ENCODE data around the gene IGFBP5. TPM values are rescaled to one million over a fixed set of nuclear protein-coding genes. Genes with fewer than 3 reads are reported as not detected.
A peak's percentile ranks its signal among the peaks of the same experiment; 100 is the strongest.

The IGFBP5 gene
- total RNA-seq, 1 experiment from 2014 or later: not detected

DNA sequence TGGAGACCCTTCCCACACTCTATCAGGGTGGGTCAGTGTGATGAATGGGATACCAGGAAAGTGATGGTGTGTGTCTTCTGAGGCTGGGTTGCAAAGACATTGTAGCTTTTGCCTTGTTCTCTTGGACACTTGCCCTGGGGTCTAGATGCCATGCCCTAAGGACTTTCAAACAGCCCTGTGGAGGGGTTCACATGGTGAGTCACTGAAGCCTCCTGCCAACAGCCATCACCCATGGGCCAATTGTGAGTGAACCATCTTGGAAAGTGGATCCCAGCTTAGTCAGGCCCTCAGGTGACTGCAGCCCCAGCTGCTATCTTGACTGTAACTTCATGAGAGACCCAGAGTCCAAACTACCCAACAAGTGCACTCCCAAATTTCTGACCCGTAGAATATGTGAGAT is 25.8 kb upstream of the IGFBP5 start:
- no TSS peak for BruUV-seq (replicated peaks)
- Mint-ChIP-seq H3K4me3 (ENCODE audit: unreplicated experiment) (no peak overlapping the region), H3K27ac (ENCODE audit: low read depth, unreplicated experiment) (no peak overlapping the region), H3K4me1 (ENCODE audit: insufficient read depth, unreplicated experiment) (peaks cover 10% of the 10 kb centered on the region), H3K27me3 (ENCODE audit: insufficient read depth, unreplicated experiment) (no peaks in the 10 kb centered on the region), H3K9me3 (ENCODE audit: unreplicated experiment) (no peaks in the 10 kb centered on the region), H3K36me3 (ENCODE audit: insufficient read depth, unreplicated experiment) (no peaks in the 10 kb centered on the region)
- TF ChIP-seq, protein P1, sequence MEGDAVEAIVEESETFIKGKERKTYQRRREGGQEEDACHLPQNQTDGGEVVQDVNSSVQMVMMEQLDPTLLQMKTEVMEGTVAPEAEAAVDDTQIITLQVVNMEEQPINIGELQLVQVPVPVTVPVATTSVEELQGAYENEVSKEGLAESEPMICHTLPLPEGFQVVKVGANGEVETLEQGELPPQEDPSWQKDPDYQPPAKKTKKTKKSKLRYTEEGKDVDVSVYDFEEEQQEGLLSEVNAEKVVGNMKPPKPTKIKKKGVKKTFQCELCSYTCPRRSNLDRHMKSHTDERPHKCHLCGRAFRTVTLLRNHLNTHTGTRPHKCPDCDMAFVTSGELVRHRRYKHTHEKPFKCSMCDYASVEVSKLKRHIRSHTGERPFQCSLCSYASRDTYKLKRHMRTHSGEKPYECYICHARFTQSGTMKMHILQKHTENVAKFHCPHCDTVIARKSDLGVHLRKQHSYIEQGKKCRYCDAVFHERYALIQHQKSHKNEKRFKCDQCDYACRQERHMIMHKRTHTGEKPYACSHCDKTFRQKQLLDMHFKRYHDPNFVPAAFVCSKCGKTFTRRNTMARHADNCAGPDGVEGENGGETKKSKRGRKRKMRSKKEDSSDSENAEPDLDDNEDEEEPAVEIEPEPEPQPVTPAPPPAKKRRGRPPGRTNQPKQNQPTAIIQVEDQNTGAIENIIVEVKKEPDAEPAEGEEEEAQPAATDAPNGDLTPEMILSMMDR (IDR thresholded peaks at IDR 0.05; ENCODE audit: unreplicated experiment): no peak
- ChIA-PET POLR2A (no interaction called here), CTCF (no interaction called here)
- intact Hi-C loops (cut with micrococcal nuclease): no loop called here
- DNase-seq (ENCODE audit: unreplicated experiment): no peak

DNA sequence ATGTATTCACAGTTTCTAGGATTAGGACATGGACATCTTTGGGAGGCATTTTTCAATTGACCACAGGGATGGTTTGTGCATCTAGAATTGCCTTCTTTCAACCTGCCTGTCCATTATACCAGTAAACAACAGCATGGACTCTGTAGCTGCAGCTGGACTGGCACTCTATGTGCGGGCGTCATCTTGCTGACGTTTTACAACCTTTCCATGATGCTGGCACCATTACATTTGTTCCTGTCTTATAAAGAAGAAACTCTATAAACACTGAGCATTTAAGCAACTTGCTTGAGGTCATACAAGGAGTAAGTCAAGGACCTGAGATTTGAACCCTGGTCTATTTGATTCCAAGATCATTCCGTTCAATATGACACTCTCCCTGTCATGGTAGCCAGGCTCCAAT is 25.4 kb upstream of the IGFBP5 start:
- no peaks in the 10 kb centered on the region for H3K36me3 Mint-ChIP-seq (ENCODE audit: insufficient read depth, unreplicated experiment)
- H3K4me1 Mint-ChIP-seq (ENCODE audit: insufficient read depth, unreplicated experiment): peaks cover 10% of the 10 kb centered on the region
- DNase-seq (ENCODE audit: unreplicated experiment): no peak
- H3K27me3 Mint-ChIP-seq (ENCODE audit: insufficient read depth, unreplicated experiment): no peaks in the 10 kb centered on the region
- TF ChIP-seq, protein P1 (IDR thresholded peaks at IDR 0.05; ENCODE audit: unreplicated experiment): no peak
- no peak overlapping the region for H3K4me3 Mint-ChIP-seq (ENCODE audit: unreplicated experiment)
- no peak overlapping the region for H3K27ac Mint-ChIP-seq (ENCODE audit: low read depth, unreplicated experiment)
- ChIA-PET CTCF (interaction anchor here (0.7 kb wide), 1 partner anchor 123 kb away, joined by 4 read pairs; no protein-coding TSS in a partner anchor), POLR2A (no interaction called here)
- no peaks in the 10 kb centered on the region for H3K9me3 Mint-ChIP-seq (ENCODE audit: unreplicated experiment)
- no TSS peak for BruUV-seq (replicated peaks)
- intact Hi-C loops (cut with micrococcal nuclease): no loop called here

DNA sequence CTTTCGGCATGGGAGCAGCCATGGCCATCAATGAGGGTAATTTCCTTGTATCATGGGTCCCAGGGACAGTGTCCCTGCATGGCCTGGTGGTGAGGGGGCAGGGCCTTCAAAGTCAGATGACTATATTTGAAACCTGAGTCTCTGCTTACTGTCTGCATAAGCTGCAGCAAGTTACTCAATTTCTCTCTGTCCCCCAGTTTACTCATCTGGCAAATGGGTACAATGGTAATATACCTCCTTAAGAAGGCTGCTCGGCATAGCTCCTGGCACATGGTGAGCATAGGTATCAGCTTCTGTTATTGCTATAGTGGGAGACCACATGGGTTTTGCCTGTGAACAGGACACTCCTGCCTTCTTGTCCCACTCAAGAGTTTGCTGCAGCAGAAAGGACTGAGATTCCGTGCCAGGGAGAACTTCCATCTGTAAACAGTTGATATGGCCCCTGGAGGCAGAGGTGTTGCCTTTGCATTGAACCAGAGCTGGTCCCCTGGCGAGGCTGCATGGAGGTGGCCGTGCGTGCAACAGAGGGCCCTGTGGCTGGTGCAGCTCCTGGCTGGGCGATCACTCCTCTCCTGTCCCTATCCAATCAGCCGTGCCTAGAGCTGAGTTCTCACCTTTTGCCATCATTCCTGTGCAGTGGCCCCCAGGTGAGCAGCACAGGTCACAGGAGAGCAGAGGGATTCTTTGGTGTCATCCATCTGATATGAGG is 22.7 kb upstream of the IGFBP5 start:
- CTCF ChIA-PET: interaction anchor here (0.9 to 2.7 kb wide), 5 partner anchors 11 to 450 kb away, joined by 3 to 10 read pairs (median 6); partner anchors contain the start of gene IGFBP5
- no peak for DNase-seq (ENCODE audit: unreplicated experiment)
- Mint-ChIP-seq H3K36me3 (ENCODE audit: insufficient read depth, unreplicated experiment) (no peaks in the 10 kb centered on the region), H3K4me3 (ENCODE audit: unreplicated experiment) (no peak overlapping the region), H3K27ac (ENCODE audit: low read depth, unreplicated experiment) (no peak overlapping the region), H3K9me3 (ENCODE audit: unreplicated experiment) (no peaks in the 10 kb centered on the region), H3K4me1 (ENCODE audit: insufficient read depth, unreplicated experiment) (peaks cover 28% of the 10 kb centered on the region), H3K27me3 (ENCODE audit: insufficient read depth, unreplicated experiment) (no peaks in the 10 kb centered on the region)
- TF ChIP-seq, protein P1 (IDR thresholded peaks at IDR 0.05; ENCODE audit: unreplicated experiment): no peak
- POLR2A ChIA-PET: no interaction called here
- BruUV-seq (replicated peaks): no TSS peak
- intact Hi-C loops (cut with micrococcal nuclease): no loop called here

DNA sequence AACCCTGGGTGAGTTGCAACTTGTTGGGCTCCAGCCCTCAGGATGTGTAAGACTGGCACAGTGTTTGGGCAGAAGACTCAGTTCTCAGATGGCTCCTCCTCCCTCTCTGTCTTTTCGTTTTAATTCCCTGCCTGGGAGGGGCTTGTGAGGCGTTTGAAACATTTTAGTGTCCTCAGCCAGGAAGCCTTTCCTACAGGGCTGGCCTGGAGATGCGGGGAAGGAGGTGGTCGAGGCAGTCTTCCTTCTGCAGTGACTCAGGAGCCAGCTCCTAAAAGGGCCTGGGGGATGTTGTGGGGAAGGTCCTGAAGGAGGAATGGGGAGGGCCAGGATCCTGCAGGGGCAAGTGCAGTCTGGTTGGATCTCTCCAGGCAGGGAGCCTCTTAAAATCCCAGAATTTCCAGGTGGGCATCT is 22.1 kb upstream of the IGFBP5 start:
- Mint-ChIP-seq H3K4me1 (ENCODE audit: insufficient read depth, unreplicated experiment) (peaks cover 28% of the 10 kb centered on the region), H3K27ac (ENCODE audit: low read depth, unreplicated experiment) (no peak overlapping the region), H3K4me3 (ENCODE audit: unreplicated experiment) (no peak overlapping the region), H3K27me3 (ENCODE audit: insufficient read depth, unreplicated experiment) (no peaks in the 10 kb centered on the region), H3K36me3 (ENCODE audit: insufficient read depth, unreplicated experiment) (no peaks in the 10 kb centered on the region), H3K9me3 (ENCODE audit: unreplicated experiment) (no peaks in the 10 kb centered on the region)
- DNase-seq (ENCODE audit: unreplicated experiment): peak; percentile 70
- CTCF ChIA-PET: interaction anchor here (0.6 to 1.8 kb wide), 5 partner anchors 19 to 451 kb away, joined by 3 to 9 read pairs (median 4); partner anchors contain the start of gene IGFBP5
- no TSS peak for BruUV-seq (replicated peaks)
- intact Hi-C loops (cut with micrococcal nuclease): no loop called here
- POLR2A ChIA-PET: no interaction called here
- TF ChIP-seq, protein P1 (IDR thresholded peaks at IDR 0.05; ENCODE audit: unreplicated experiment): no peak

Data from MCF 10A (cell line).